ENCODE results near the gene MALRD1. TPM values are rescaled to one million over a fixed set of nuclear protein-coding genes. Genes with fewer than 3 reads are reported as not detected.

MALRD1 gene
- polyA plus RNA-seq, 3 donors, result 0.06 to 0.98 TPM; not detected in 1

DNA sequence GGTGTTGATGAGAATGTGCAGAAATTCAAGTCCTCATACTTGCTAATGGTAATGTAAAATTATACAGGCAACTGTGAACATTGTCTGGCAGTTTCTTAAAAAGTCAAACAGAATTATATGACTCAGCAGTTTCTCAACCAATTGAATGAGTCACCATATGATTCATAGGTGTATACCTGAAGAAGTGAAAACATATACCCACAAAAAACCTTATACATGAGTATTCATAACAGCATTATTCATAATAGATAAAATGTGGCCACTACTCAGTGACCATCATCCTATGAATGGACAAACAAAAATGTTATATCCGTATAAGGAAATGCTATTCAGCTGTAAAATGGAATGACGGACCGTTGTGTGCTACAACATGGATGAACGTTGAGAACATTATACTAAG lies 253.5 kb downstream of the MALRD1 start:
- no peak overlapping the region for H3K27ac ChIP-seq (ENCODE audit: low read depth, low read length)
- 82 to 94% (median 90%) methylated on average over 4 of the region's 4 CpGs for WGBS, 3 donors

DNA sequence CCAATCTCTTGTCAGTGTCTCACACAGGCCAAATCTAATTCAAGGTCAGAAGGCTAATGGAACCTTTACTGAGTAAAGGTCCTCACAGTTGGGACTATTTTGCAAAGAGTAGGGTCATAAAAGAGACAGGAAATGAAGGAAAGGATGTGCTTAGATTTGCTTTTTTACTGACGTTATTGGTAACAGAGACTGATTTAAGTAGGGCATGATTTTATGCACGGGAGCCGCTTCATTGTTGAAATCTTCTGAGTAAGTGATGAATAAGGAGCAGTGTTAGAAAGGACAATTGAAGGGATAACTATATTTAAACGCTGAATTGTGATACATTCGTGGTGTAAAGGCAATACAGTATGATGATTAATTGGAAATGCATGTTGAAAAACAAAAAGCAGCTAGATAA lies 261.5 kb downstream of the MALRD1 start:
- H3K27ac ChIP-seq (ENCODE audit: low read depth, low read length), result no peak overlapping the region
- WGBS, 3 donors, result 43 to 55% (median 47%) methylated on average over 5 of the region's 5 CpGs

DNA sequence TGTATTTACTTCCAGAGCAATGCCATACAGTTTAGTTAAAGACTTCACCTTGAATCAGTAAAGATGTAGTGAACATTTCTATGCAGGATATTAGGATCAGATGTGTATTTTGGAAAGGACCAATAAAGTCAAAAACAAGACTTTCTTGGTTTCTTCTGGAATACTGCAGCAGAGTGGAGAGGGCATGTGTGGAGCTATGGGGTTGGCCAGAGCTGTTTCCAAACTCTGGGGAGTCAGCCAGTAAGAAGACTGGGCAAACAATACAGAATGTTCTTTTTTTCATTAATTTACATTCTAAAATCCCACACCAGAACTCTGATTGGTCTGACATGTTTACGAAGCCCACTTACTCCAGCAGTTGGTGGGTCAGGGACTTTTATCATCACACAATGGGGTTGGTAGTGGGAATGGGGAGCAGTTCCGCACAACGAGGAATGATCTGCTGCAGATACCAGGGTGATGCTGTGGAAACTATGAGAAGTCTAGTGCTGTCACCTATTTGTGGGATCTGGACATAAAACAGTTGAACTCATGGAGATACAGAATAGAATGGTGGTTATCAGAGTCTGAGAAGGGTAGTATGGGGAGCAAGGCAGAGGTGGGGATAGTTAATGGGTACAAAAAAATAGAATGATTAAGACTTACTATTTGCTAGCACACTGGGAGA lies 267.7 kb downstream of the MALRD1 start:
- 89 to 92% (median 92%) methylated on average over 3 of the region's 3 CpGs for WGBS, 3 donors
- no peak overlapping the region for H3K27ac ChIP-seq (ENCODE audit: low read depth, low read length)

DNA sequence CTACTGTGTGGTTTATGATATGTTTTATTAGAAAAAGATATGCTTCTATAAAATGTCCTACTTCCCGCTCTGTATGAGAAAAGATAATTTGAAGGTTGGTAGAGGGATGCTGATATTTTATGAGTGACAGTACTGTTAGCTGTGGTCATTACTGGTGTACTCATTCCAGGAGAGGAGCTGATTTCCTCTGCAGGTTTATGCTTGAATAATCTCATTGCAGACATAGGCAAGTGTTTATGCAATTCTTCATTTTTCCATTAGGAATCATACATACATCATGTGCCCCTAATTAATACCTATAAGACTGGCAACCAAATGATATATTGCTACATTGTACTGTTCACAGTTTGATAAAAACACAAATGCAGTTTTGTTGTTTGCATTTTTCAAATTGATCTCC lies 269.4 kb downstream of the MALRD1 start:
- 85 to 95% (median 89%) methylated on average over 1 of the region's 1 CpG for WGBS, 3 donors
- no peak overlapping the region for H3K27ac ChIP-seq (ENCODE audit: low read depth, low read length)

DNA sequence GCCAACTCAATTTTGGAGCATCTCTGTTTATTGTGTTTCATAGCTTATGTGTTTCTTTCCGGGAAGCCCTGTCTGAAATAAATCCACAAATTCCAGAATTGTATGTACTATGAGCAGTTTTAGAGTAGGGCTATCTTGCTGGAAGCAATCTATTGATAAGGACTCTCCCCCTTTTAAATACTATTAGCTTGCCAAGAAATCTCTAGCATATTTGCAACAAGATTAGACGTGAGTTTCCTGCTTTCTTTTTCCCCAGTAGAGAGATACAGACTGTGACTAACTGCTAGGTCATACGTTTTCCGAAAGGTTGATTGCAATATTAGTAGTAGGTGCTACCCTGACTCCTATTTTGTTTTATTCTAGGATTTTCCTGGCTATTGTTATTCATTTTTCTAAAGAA lies 277.0 kb downstream of the MALRD1 start:
- 58 to 64% (median 60%) methylated on average over 4 of the region's 4 CpGs for WGBS, 3 donors
- H3K27ac ChIP-seq (ENCODE audit: low read depth, low read length), result no peak overlapping the region

DNA sequence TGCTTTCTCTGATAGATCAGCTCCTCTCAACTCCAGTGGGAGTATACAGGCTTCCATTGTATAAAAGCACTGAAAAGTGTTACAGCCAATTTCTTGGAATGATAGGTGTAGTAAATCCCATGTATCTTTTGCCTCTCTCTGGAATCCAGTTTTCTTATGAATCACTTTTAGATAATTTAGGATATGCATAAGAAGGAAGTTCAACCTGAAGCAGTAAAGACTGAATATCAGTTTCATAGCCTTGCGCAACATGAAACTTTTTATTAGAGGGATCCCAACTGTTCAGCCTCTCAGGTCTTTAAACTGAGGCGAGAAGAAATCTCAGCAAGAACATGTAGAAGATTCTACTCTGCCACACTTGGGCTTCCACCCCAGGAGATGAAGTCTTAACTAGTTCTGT lies 280.0 kb downstream of the MALRD1 start:
- WGBS, 3 donors, result 82 to 93% (median 90%) methylated on average over 2 of the region's 2 CpGs

DNA sequence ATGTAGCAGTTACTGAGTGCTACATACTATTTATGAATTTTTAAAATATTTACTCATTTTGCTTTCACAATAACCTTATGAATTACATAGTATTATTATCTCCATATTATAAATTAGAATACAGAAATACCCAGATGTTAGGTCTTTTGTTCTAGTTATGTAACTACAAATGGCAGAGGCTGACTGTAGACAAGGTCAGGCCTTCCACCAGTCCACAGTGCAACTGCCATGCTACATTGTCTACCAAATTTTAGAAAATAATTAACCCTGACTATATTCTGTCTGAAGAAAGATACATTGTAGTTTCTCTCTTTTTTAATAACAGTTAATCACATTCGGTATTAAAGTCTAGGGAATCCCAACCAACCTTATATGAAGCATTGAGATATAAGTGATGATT lies 280.9 kb downstream of the MALRD1 start:
- no peak overlapping the region for H3K27ac ChIP-seq (ENCODE audit: low read depth, low read length)
- 80 to 93% (median 86%) methylated on average over 1 of the region's 1 CpG for WGBS, 3 donors

More for the DNA sequence above, 280.0 kb downstream of the MALRD1 start:
- H3K27ac ChIP-seq (ENCODE audit: low read depth, low read length), result no peak overlapping the region

DNA sequence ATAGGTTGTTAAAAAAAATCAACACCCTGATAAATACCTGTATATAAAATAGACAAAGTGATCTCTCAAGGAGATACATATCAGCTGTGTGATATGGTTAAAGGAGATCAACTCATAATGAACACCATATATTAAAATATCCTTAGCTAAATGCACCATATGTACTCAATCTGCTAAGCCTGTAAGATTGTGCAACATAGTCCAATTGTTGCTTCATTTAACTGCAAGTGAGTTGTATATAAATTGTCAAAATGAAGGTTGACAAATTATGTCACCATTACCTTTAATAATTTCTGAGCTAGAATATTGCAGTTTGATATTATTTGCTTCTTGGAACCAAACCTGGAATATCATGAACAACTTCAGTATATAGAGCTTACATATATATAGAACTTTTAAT lies 283.7 kb downstream of the MALRD1 start:
- H3K27ac ChIP-seq (ENCODE audit: low read depth, low read length), result no peak overlapping the region

DNA sequence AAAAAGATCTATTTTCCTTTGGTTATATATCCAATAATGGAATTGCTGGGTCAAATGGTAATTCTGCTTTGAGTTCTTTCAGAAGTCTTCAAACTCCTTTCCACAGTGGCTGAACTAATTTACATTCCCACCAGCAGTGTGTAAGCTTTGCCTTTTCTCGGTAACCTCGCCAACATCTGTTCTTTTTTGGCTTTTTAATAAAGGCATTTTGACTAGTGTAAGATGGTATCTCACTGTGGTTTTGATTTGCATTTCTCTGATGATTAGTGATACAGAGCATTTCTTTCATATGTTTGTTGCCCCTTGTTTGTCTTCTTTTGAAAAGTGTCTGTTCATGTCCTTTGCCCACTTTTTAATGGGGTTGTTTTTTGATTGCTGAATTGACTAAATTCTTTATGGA lies 285.0 kb downstream of the MALRD1 start:
- 88 to 100% (median 97%) methylated on average over 2 of the region's 2 CpGs for WGBS, 3 donors
- no peak overlapping the region for H3K27ac ChIP-seq (ENCODE audit: low read depth, low read length)

DNA sequence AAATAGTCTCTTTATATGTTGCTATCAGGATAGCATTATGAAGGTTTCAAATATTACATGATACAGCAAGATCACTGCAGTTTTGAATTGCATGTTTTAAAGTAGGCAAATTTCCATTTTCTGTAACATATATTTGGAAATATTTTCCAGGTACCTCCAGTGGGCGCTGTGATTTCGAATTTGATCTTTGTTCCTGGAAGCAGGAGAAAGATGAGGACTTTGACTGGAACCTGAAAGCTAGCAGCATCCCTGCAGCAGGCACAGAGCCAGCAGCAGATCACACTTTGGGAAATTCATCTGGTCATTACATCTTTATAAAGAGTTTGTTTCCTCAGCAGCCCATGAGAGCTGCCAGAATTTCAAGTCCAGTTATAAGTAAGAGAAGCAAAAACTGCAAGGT lies 299.0 kb downstream of the MALRD1 start:
- WGBS, 3 donors, result 15 to 33% (median 23%) methylated on average over 2 of the region's 2 CpGs
- no peak overlapping the region for H3K27ac ChIP-seq (ENCODE audit: low read depth, low read length)

DNA sequence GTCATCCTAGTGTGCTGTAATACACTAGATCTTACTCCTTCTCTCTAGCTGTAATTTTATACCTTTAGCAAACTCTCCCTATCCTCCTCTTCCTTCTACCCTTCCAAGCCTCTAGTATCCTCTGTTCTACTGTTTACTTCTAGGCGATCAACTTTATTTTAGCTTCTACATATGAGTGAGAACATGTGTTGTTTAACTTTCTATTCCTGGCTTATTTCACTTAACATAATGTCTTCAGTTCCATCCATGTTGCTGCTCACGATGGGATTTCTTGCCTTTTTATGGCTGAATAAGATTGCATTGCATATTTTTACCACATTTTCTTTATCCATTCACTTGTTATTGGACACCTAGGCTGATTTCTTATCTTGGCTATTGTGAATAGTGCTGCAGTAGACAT lies 318.6 kb downstream of the MALRD1 start:
- 74 to 78% (median 76%) methylated on average over 2 of the region's 2 CpGs for WGBS, 3 donors
- no peak overlapping the region for H3K27ac ChIP-seq (ENCODE audit: low read depth, low read length)

DNA sequence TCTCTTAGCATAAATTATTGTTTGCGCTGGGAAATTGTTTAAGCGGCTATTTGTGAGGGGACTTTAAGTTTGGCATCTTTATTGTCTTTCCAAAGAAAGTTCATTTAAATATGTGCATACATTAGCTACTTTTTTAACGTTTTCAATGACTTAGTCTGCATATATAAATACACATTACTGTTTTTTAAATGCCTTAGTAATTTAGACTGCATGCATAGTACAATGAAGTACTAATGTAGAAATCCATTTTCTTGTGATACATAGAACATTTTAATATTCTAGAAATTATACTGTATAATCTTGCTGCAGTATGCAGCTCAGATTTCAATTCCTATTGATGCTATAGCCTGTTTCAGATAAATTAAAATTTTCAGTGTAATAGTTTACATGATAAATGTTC lies 325.4 kb downstream of the MALRD1 start:
- 59 to 62% (median 62%) methylated on average over 3 of the region's 3 CpGs for WGBS, 3 donors
- no peak overlapping the region for H3K27ac ChIP-seq (ENCODE audit: low read depth, low read length)

DNA sequence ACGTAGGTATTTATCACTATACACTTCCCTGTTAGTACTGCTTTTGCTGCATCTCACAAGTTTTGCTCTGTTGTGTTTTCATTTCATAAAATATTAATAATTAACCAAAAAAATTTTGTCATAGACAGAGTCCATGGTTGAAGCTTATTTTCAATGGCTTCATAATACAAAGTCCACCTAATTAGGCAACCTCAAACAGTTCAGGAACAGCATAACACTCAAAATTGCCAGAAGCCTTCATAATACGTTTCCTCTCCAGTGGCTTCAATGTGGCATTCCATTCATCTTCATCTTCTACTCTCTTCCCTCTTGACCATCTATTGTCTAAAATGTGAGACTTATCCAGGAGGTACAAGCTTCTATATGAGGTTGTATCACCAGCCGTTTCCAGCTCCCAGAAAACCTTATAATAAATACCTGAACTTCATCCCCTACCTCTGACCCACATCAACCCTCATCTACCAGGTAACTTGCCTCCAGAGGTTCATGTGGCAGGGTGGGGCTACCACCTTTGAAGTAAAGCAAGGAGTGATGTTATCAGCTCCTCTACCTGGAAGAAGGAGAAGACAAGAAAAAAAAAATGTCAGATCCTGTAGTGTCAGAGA lies 337.3 kb downstream of the MALRD1 start:
- 59 to 71% (median 70%) methylated on average over 3 of the region's 3 CpGs for WGBS, 3 donors
- H3K27ac ChIP-seq (ENCODE audit: low read depth, low read length), result no peak overlapping the region

DNA sequence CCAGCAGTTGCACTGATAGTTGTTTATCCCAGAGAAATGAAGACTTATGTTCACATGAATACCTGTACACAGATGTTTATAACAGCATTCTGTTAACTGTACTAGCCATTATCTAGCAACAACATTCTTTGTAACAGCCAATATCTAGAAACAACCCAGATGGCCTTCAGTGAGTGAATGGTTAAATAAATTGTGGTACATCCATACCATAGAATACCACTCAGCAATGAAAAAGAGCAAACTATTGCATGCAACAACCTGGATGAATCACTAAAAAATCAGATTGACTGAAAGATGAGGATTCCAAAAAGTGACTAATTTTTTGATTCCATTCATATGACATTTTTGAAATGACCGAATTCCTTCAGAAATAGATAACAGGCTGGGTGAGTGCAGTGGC lies 360.3 kb downstream of the MALRD1 start:
- H3K27ac ChIP-seq (ENCODE audit: low read depth, low read length), result no peak overlapping the region
- WGBS, 3 donors, result 70 to 88% (median 86%) methylated on average over 1 of the region's 1 CpG

DNA sequence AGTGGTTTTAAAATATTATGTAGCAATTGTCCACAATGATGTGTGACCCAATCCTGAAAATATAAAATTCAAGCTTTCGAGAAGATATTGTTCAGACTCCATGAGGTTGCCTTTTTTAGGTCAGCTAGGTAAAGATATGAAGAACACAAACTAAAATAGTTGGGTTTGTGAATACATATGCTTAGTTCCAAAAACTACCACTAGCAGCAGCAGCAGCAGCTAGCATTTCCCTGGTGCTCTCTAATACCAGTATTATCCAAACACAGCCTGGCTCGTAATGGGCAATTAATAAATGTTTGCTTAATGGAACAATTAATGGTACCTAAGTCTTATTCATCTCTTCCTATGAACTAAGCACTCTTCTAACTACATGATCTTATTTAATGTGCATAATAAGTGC lies 362.5 kb downstream of the MALRD1 start:
- no peak overlapping the region for H3K27ac ChIP-seq (ENCODE audit: low read depth, low read length)
- 52 to 86% (median 85%) methylated on average over 2 of the region's 2 CpGs for WGBS, 3 donors

DNA sequence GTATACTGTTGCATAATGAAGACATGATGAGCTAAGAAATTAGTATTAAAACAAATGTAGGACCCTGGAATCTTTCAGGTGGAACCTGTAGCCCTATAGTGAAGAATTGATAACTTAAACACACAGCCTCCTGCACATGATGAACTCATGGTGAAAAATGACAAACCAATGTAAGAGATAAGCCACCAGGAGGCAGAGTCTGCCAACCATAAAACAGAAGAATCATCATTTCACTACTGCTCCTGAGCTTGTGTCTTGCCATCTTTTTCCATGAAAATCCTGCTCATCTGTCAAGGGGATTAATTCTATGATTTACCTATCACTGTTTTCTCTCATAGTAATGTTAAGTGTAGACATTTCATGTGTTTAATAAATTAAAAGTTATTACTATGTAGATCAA lies 363.9 kb downstream of the MALRD1 start:
- no peak overlapping the region for H3K27ac ChIP-seq (ENCODE audit: low read depth, low read length)

DNA sequence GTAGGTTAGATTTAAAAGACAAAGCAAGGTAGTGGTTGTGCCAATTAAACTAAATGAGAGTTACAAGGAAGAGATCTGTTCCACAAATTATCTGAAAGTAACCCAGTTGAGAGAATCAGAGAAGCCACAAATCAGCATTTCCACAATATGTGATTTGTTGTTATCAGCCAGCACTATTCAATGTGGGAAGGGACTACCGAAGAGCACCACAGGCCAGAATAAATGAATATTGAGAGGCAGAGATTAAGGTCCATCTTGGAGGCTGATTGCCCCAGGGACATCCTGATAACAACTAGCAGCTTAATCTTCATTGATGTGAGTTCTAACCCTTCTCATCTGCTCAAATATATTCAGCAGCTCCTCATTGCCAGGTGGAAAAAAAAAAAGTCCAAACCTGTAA lies 367.6 kb downstream of the MALRD1 start:
- 19 to 72% (median 63%) methylated on average over 1 of the region's 1 CpG for WGBS, 3 donors

DNA sequence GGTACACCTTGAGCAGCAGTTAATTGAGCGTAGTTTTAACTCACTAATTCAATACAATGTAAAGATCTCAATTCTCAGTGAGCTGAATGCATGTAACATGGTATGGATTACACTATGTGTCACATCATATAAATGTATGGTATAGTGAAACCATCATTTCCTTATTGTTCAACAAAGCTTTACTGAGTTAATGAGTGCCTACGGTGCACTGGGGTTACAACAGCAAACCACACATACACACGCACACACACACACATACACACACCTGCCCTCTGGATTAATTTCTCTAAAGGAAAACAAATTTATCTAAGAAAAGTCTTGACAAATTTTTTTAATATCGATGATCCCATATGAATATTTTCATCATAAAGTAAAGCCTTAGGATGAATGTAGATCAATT lies 369.1 kb downstream of the MALRD1 start:
- H3K27ac ChIP-seq (ENCODE audit: low read depth, low read length), result no peak overlapping the region
- 68 to 94% (median 93%) methylated on average over 4 of the region's 4 CpGs for WGBS, 3 donors

More for the DNA sequence above, 367.6 kb downstream of the MALRD1 start:
- no peak overlapping the region for H3K27ac ChIP-seq (ENCODE audit: low read depth, low read length)

DNA sequence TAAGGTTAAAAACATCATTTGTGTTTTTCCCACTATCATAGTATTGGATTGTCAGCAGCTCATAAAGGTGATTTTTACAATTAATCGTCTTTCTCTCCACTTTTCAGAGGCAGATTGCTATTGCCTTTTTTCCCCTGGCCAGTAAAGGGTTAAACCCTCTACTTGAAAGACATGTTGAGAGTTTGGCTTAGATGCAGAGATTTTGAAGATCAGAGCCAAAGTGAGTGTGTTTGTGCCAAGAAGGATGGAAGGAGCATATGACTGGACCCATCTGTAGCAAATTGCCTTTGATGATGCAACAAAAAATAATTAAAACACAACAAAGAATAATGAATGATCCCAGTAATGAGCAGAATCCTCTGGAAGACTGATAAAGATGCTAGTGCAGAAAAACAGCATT lies 373.1 kb downstream of the MALRD1 start:
- no peak overlapping the region for H3K27ac ChIP-seq (ENCODE audit: low read depth, low read length)
- 67 to 84% (median 75%) methylated on average over 1 of the region's 1 CpG for WGBS, 3 donors

DNA sequence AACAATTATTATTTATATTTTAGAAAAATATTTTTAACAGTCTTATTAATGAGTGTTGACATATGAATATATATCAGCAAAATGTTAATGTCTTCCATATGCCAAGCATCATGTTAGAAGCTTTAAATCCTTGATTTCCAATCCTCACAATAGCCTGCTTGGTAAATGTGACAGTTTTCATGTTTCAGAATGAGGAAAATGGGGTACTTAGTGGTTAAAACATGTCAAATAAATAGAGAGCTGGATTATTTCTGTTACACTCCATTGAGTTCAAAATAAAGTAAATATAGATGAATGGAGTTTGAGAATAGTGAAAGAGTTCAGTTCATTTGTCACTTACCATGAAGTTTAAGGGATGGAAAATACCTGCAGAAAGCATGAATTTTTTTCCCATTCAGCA lies 377.4 kb downstream of the MALRD1 start:
- no peak overlapping the region for H3K27ac ChIP-seq (ENCODE audit: low read depth, low read length)
